Vagina (tissue), 2 donors: ENCODE data around the gene MRPL28.

Experiments used
- POLR2AphosphoS5 ChIP-seq, 2 donors: sonication (generic); formaldehyde crosslinking; IDR thresholded peaks; one replicate each; pipeline ENCODE4 v1.9.0; 2017; ENCODE audit warnings: antibody characterized with exemption in 2 of 2, mild to moderate bottlenecking in 2 of 2, low read depth in 1 of 2; ENCODE audit not compliant: insufficient read depth in 1 of 2
- TF ChIP-seq, protein P1 (sequence below), 3 experiments: fragments of 450-650 bp in 2 of 3; fragments of 200-600 bp in 1 of 3; sonication (generic) in 1 of 3; IDR thresholded peaks; one replicate each; pipeline ENCODE4 v1.5.1; 2017 to 2019; ENCODE audit warnings: antibody characterized with exemption in 3 of 3, mild to moderate bottlenecking in 2 of 3, moderate library complexity in 2 of 3

DNA sequence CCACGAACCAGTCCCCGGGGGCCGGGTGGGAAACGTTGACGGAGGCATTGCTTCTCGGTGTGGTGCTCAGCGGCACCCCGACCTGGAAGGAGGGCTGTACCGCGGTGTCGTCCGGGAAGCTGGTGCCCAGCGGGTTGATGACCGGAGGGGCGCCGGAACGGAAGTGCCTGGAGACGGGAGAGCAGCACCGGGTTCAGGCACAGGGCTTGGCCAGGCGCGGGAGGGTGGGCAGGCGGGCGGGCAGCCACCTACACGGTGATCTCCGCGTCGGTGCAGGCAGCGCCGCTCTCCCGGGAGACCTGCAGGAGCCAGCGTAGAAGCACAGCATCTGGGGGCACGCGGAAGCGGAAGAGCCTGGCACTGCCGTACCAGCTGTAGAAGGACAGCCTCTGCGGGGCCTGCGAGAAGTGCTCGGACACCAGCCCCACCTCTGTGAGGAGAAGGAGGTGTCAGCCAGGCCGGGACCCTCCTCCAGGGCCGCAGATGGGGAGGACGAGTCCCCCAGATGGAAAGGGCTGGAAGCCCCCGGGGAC is 7.1 kb upstream of the MRPL28 start:
- TF ChIP-seq POLR2AphosphoS5 (IDR thresholded peaks at IDR 0.05; ENCODE audit: insufficient read depth in 1 of 2, low read depth in 1 of 2) = no peak
- TF ChIP-seq, protein P1, sequence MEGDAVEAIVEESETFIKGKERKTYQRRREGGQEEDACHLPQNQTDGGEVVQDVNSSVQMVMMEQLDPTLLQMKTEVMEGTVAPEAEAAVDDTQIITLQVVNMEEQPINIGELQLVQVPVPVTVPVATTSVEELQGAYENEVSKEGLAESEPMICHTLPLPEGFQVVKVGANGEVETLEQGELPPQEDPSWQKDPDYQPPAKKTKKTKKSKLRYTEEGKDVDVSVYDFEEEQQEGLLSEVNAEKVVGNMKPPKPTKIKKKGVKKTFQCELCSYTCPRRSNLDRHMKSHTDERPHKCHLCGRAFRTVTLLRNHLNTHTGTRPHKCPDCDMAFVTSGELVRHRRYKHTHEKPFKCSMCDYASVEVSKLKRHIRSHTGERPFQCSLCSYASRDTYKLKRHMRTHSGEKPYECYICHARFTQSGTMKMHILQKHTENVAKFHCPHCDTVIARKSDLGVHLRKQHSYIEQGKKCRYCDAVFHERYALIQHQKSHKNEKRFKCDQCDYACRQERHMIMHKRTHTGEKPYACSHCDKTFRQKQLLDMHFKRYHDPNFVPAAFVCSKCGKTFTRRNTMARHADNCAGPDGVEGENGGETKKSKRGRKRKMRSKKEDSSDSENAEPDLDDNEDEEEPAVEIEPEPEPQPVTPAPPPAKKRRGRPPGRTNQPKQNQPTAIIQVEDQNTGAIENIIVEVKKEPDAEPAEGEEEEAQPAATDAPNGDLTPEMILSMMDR (IDR thresholded peaks at IDR 0.05) = no peak
